Hepatocyte (in vitro differentiated cells): Measurements from ENCODE around the gene ITPKA.

Experiments
- EZH2 ChIP-seq: fragments of 200-600 bp; sonication (generic); IDR thresholded peaks from 2 replicates; pipeline ENCODE4 v1.6.1; 2016; ENCODE audit warnings: antibody characterized with exemption, mild to moderate bottlenecking, borderline replicate concordance
- EZH2phosphoT487 ChIP-seq: fragments of 200-600 bp; sonication (generic); IDR thresholded peaks from one replicate; pipeline ENCODE4 v1.6.1; 2018; ENCODE audit warnings: antibody characterized with exemption, mild to moderate bottlenecking, low read depth, moderate library complexity; ENCODE audit not compliant: unreplicated experiment, severe bottlenecking
- TF ChIP-seq, protein P1 (sequence below): fragments of 200-600 bp; sonication (generic); IDR thresholded peaks from 2 replicates; pipeline ENCODE4 v1.5.1; 2016; ENCODE audit warnings: antibody characterized with exemption, mild to moderate bottlenecking; ENCODE audit not compliant: poor library complexity

GRCh38 chr15:41501931-41502794 is 8.5 kb downstream of the ITPKA start:
- TF ChIP-seq, protein P1, sequence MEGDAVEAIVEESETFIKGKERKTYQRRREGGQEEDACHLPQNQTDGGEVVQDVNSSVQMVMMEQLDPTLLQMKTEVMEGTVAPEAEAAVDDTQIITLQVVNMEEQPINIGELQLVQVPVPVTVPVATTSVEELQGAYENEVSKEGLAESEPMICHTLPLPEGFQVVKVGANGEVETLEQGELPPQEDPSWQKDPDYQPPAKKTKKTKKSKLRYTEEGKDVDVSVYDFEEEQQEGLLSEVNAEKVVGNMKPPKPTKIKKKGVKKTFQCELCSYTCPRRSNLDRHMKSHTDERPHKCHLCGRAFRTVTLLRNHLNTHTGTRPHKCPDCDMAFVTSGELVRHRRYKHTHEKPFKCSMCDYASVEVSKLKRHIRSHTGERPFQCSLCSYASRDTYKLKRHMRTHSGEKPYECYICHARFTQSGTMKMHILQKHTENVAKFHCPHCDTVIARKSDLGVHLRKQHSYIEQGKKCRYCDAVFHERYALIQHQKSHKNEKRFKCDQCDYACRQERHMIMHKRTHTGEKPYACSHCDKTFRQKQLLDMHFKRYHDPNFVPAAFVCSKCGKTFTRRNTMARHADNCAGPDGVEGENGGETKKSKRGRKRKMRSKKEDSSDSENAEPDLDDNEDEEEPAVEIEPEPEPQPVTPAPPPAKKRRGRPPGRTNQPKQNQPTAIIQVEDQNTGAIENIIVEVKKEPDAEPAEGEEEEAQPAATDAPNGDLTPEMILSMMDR = no peak
- TF ChIP-seq EZH2phosphoT487 (peak; percentile 53), EZH2 (peak; percentile 71)
